Measurements from ENCODE around the gene DVL1.

The DVL1 gene

DNA sequence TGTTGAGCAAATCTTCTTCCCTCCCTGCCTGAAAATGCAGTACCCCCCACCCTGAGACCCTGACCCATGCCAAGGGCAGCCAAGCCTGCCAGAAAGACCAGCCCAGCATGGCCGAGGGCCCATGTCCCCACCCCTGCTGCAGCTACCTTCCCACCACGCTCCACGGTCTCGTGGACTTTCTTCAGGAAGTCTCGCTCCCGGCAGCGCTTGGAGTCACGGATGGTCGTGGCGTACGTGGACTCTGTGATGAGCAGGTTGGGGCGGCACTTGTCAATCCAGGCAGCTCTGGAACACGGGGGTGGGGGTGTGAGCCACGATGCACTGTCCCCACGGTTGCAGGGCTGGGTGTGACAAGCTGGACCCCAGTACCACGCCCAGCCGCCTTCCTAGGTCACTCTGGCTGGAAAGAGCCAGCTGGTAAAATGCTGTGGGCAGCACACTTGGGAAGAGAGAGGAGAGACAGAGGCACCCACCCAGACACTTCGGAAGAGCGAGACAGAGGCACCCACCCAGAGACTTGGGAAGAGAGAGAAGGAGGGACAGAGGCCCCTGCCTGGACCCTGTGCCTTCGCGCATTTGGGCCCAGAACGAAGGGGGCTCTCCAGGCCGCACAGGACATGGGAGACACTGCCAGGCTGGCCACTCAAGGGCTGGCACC lies 34.4 kb downstream of the DVL1 start:
- Histone ChIP-seq H3K4me3 (ENCODE audit: low read length, poor library complexity, severe bottlenecking) (no peak overlapping the region), H3K9me2 (replicated peaks; ENCODE audit: low read depth, low read length) (no peaks in the 10 kb centered on the region), H3K36me3 (ENCODE audit: insufficient read depth, low read length) (peaks cover 40% of the 10 kb centered on the region; the same call in 1 of the 2 replicates), H3K9ac (ENCODE audit: low read depth, low read length, poor library complexity, severe bottlenecking) (no peak overlapping the region), H3K4me1 (ENCODE audit: insufficient read depth, low read length, poor library complexity, severe bottlenecking) (peaks cover 5% of the 10 kb centered on the region), H3K27me3 (ENCODE audit: insufficient read depth, low read length, poor library complexity, severe bottlenecking) (no peaks in the 10 kb centered on the region), H4K20me1 (ENCODE audit: insufficient read depth, low read length, poor library complexity, severe bottlenecking) (peaks cover 18% of the 10 kb centered on the region), H3K4me2 (ENCODE audit: low read depth, low read length, poor library complexity, severe bottlenecking) (no peak overlapping the region), H2AFZ (ENCODE audit: low read length) (no peak overlapping the region), H3K9me3 (ENCODE audit: insufficient read depth, low read depth, low read length) (no peaks in the 10 kb centered on the region), H3K79me2 (ENCODE audit: insufficient read depth, low read length) (peaks cover 29% of the 10 kb centered on the region; the same call in 1 of the 2 replicates), H3F3A (ENCODE audit: low read depth) (no peaks in the 10 kb centered on the region)
- TF ChIP-seq CTCF (conservative IDR thresholded peaks at IDR 0.05; ENCODE audit: low read length) (no peak), EZH2phosphoT487 (IDR thresholded peaks at IDR 0.05; ENCODE audit: borderline replicate concordance) (no peak)

GRCh38 chr1:1314237-1314586 lies 35.0 kb downstream of the DVL1 start:
- H3K4me1 ChIP-seq (ENCODE audit: insufficient read depth, low read length, poor library complexity, severe bottlenecking) = peaks cover 8% of the 10 kb centered on the region
- no peaks in the 10 kb centered on the region for H3F3A ChIP-seq (ENCODE audit: low read depth)
- no peak for TF ChIP-seq CTCF (conservative IDR thresholded peaks at IDR 0.05; ENCODE audit: low read length)
- TF ChIP-seq EZH2phosphoT487 (IDR thresholded peaks at IDR 0.05; ENCODE audit: borderline replicate concordance) = no peak
- H3K9me3 ChIP-seq (ENCODE audit: insufficient read depth, low read depth, low read length) = no peaks in the 10 kb centered on the region
- peaks cover 40% of the 10 kb centered on the region; the same call in 1 of the 2 replicates for H3K36me3 ChIP-seq (ENCODE audit: insufficient read depth, low read length)
- no peaks in the 10 kb centered on the region for H3K9me2 ChIP-seq (replicated peaks; ENCODE audit: low read depth, low read length)
- peaks cover 29% of the 10 kb centered on the region; the same call in 1 of the 2 replicates for H3K79me2 ChIP-seq (ENCODE audit: insufficient read depth, low read length)
- no peak overlapping the region for H3K9ac ChIP-seq (ENCODE audit: low read depth, low read length, poor library complexity, severe bottlenecking)
- no peaks in the 10 kb centered on the region for H3K27me3 ChIP-seq (ENCODE audit: insufficient read depth, low read length, poor library complexity, severe bottlenecking)
- H3K4me2 ChIP-seq (ENCODE audit: low read depth, low read length, poor library complexity, severe bottlenecking) = no peak overlapping the region
- no peak overlapping the region for H2AFZ ChIP-seq (ENCODE audit: low read length)
- peaks cover 23% of the 10 kb centered on the region for H4K20me1 ChIP-seq (ENCODE audit: insufficient read depth, low read length, poor library complexity, severe bottlenecking)
- H3K4me3 ChIP-seq (ENCODE audit: low read length, poor library complexity, severe bottlenecking) = no peak overlapping the region

DNA sequence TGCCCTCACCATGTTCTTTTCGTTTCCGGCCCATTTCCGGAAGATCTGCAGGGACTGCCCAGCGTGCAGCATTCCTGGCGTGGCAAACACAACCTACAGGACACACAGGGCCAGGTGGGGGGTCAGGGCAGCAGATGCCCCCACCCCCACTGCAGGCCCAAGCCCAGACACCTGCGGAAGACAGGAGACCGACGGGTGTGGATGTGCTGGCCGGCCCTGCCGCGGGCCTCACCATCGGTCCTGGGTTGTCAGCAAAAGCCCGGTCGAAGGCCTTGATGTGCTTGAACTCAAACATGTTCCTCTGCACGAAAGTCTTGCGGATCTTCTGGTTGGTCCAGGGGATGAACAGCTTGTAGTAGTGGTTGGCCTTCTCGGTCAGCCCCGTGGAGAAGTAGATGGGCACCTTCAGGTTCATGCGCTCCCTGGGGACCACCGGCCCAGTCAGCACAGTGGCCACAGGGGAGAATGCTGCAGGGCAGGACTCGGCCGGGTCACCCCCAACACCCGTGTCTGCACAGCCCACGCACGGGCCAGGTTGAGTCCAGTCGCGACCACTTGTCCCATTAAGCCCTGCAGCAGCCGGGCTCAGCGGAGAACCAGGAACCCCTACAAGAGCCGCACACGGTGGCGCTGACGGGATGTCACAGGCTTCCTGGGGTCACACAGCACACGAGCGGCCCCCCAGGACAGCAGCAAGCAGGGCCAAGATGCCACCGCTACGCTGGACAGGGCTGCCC lies 35.5 kb downstream of the DVL1 start:
- peaks cover 24% of the 10 kb centered on the region for H4K20me1 ChIP-seq (ENCODE audit: insufficient read depth, low read length, poor library complexity, severe bottlenecking)

More for the DNA sequence above, 35.5 kb downstream of the DVL1 start:
- Histone ChIP-seq H3K27me3 (ENCODE audit: insufficient read depth, low read length, poor library complexity, severe bottlenecking) (no peaks in the 10 kb centered on the region), H3K79me2 (ENCODE audit: insufficient read depth, low read length) (peaks cover 30% of the 10 kb centered on the region; the same call in 1 of the 2 replicates), H3K9me2 (replicated peaks; ENCODE audit: low read depth, low read length) (no peaks in the 10 kb centered on the region), H3K4me3 (ENCODE audit: low read length, poor library complexity, severe bottlenecking) (no peak overlapping the region), H3K4me1 (ENCODE audit: insufficient read depth, low read length, poor library complexity, severe bottlenecking) (peaks cover 12% of the 10 kb centered on the region), H3K9me3 (ENCODE audit: insufficient read depth, low read depth, low read length) (no peaks in the 10 kb centered on the region), H3K4me2 (ENCODE audit: low read depth, low read length, poor library complexity, severe bottlenecking) (no peak overlapping the region), H3K36me3 (ENCODE audit: insufficient read depth, low read length) (peaks cover 40% of the 10 kb centered on the region; the same call in 1 of the 2 replicates), H3K9ac (ENCODE audit: low read depth, low read length, poor library complexity, severe bottlenecking) (no peak overlapping the region), H3F3A (ENCODE audit: low read depth) (no peaks in the 10 kb centered on the region), H2AFZ (ENCODE audit: low read length) (no peak overlapping the region)
- TF ChIP-seq CTCF (conservative IDR thresholded peaks at IDR 0.05; ENCODE audit: low read length) (no peak), EZH2phosphoT487 (IDR thresholded peaks at IDR 0.05; ENCODE audit: borderline replicate concordance) (no peak)
